GM19452 (cell line): ENCODE measurements around the gene TCF7.
"Not testable (repeated sequence)": the region's sequence is repeated elsewhere in the genome, so short reads cannot be mapped to it uniquely, and the experiment has no call there.

ENCODE experiments used
- ATAC-seq: cut with Tn5 transposase; IDR thresholded peaks from one replicate; pipeline ENCODE4 v1.9.1; 2021; ENCODE audit not compliant: unreplicated experiment

The TCF7 gene

DNA sequence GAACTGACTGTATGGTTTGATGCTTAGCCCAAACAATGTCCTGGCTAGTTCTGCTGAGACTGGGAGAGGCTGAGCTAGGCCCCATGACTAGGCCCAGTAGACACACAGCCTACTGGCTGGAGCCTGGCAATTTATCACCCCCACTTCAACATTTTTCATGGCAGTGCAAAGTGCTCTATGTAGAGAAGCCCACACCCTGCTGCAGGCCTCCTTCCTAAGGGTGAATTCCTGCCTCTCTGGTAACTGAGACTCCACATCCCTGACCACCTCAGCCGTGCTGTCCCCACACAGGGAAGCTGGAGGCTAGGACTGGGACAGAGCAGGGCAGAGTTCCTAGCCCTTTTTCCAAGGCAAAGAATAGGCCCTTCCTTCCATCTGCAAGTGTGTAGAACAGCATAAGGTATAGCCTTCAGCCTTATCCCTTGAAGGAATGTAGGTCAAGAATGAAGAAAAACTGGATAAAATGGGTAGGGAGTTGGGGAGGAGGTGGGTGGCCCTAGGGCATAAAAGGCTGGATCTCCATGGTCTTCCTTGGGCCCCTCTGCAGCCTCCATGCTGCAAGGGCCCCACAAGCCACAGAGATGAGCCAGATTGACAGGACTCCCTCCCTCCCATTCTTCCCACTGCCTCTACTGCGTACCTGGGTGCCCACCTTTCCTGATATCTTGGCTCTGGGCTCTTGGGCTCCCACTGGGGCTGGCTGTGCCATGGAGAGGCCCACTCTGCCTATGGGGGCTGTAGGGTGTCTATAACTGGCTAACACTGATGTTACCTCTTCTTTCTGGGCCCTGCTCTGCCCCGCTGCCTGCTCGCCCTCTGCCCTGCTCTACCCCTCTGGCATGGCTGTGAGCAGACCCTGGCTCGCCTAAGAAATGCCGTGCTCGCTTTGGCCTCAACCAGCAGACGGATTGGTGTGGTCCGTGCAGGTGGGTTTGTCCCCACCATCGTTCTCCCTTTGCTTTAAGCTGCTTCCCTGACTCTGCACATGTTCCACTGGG, 29.8 kb downstream of the TCF7 start:
- ATAC-seq = no peak

DNA sequence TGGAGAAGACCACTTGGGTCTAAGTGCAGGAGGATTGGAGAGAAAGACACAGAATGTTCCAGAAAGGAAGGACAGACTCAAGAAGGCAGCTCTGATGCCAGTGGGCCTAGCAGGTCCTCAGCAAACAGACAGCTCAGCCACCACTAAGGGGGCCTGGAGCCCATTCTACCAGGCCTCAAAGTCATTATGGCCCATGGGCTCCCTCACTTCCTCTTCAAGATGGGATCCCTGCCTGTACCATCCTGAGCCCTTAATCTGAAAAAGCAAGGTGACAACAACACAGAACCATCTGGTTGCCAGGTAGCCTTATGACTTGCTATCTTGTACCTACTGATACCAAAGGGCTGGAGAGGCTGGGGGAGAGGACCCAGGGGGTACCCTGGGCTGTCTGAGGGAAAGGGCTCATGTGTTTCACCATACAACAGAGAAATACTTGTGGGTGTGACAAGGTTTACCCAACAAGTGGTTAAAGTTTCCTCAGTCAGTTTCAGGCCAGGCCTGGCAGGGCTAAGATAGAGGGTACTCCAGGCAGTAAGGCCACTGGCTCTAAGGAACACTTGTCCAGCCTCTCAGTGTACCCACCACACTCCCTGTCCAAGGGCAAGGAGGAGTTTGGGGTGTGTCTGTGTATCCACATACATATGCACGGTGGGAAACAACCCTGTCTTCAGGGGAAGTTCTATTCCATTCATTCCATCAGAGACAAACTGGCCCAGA, 30.7 kb downstream of the TCF7 start:
- no peak for ATAC-seq

GRCh38 chr5:134145779-134146581, 31.5 kb downstream of the TCF7 start:
- ATAC-seq = peak; percentile 71

GRCh38 chr5:134146651-134147518, 32.4 kb downstream of the TCF7 start:
- no peak for ATAC-seq

DNA sequence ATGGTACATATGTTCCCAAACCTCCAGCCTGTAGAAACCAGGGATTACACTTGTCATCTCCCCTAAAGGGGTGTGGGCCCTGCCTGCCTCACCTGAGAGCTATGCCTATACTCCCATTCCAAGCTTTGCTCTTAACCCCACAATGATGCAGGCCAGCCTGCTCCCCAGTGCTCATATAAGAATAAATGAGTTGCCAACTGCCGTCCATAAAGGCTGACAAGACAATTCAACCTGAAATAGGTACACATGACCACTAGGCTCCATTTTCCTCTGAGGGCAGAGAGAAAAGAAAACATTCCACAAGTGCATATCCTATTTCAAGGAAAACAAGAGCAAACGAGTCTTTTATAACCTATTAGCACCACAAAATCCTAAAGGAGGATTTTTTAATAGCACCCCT, 33.8 kb downstream of the TCF7 start:
- ATAC-seq = no peak

- ATAC-seq = no peak
Measured at GRCh38 chr5:134148986-134149539, 34.6 kb downstream of the TCF7 start.

GRCh38 chr5:134149571-134150303, 35.3 kb downstream of the TCF7 start:
- ATAC-seq = no peak

- ATAC-seq = no peak
Measured at GRCh38 chr5:134151723-134152122, 37.2 kb downstream of the TCF7 start.

GRCh38 chr5:134152173-134152832, 37.8 kb downstream of the TCF7 start:
- ATAC-seq = not testable (repeated sequence)

DNA sequence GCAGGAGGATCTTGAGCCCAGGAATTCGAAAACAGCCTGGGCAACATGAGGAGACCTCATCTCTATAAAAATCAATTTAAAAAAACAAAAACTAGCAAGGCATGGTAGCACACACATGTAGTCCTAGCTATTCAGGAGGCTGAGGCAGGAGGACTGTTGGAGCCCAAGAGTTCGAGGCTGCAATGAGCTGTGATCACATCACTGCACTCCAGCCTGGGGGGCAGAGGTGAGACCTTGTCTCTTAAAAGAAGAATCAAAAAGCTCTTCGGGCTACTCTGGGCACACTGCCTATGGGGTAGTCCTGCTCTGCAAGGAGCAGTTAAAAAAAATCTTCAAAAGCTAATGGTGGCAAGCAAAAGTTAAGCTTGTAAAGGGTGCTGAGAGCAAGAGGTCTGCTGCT, 38.8 kb downstream of the TCF7 start:
- ATAC-seq = no peak

- ATAC-seq = no peak
Measured at GRCh38 chr5:134153657-134154056, 39.2 kb downstream of the TCF7 start.

- no peak for ATAC-seq
Measured at GRCh38 chr5:134161513-134162395, 47.3 kb downstream of the TCF7 start.

DNA sequence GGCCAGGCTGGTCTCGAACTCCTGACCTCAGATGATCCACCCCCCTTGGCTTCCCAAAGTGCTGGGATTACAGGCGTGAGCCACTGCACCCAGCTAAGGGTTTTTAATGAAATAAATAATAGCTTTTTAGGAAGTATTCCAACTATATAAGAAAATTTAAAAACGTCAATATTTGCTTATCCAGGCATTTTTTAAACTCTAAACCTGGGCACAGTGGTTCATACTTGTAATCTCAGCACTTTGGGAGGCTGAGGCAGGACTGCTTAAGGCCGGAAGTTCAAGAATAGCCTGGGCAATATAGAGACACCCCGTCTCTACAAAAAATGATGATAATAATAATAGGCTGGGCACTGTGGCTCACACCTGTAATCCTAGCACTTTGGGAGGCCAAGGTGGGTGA, 48.1 kb downstream of the TCF7 start:
- ATAC-seq = no peak

DNA sequence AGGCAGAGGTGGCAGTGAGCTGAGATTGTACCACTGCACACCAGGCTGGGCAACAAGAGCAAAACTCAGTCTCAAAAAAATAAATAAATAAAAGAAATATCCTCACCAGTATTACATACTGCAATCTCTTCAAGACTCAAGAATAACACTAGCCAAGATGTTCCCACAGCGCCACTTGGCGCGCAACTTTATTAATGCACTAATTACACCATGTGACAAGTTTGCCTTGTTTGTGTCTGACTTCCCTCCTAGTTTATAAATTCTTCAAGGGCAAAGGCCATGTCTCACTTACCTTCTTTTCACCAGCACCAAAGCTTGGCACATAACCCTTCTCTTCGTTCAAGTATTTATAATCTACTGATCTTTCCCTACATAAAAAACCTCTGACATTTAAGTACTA, 57.5 kb downstream of the TCF7 start:
- no peak for ATAC-seq

DNA sequence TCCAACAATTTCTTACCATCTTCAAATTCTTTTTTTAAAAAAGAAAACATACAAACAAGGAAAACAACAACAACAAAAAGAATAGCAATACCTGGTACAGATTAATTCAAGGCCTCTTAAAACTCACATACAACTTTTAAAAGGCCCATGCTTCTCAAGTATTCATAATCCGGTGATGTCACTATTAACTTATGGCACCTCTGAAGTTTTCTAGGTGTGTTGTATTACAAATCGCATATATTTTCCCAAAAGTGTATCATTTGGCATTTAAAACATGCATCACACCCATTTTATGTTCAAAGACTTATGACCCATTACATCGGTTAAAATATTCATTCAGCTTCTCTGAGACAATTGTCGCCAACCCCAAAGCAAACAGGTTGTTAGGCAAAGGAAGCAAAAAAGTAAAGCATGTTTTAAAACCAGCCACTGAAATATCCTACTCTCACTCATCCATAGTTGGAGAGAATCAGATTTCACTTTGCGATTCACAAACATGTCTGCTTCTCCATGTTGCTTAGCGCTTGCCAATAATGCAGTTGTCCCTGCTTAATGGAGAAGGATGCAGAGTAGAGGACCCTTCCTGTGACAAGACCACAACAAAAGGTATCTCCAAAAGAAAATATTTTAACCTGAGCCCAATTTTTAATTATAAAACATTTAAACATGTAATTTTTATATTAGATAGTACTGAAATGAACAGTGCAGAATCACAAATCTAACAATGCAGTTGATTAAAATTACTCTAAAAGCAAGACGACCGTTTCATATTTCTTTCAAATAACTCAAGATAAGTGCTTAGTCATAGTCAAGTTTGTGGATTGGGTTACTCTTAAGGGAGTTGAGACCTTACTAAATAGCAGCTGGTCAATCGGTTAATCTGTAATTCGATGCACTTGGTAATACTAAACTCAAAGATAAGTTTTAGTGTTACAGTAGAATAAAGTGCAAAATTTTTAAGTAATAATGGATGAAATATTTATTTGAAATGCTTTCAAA, 60.7 kb downstream of the TCF7 start:
- ATAC-seq = no peak

- ATAC-seq = peak; percentile 3
Measured at GRCh38 chr5:134175921-134176510, 61.5 kb downstream of the TCF7 start.
